Epidermal melanocyte (primary cell): ENCODE measurements around the gene DGKI.

ENCODE experiments used
- DNase-seq: peaks from one replicate; pipeline ENCODE4 v3.0.0; 2011; ENCODE audit warnings: low spot score; ENCODE audit not compliant: insufficient read length

The DGKI gene

DNA sequence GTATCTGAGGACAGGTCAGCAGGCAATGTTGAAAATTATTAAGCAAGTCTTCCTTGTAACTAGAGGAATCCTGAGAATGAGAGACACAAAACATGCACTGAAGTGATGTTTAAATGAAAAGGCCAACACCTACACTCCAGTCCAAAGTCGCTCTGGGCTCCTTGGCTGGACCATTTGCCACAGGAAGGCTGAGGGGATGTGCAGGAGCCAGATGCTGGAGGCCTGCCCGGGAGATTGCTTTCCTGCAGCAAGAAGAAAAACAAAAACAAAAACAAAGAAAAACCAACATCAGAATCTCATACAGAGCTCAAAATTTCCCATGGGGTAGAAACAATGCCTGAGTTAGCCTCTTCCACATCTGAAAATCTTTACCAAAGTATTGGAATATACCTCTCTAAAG, 157.0 kb downstream of the DGKI start:
- DNase-seq = no peak

DNA sequence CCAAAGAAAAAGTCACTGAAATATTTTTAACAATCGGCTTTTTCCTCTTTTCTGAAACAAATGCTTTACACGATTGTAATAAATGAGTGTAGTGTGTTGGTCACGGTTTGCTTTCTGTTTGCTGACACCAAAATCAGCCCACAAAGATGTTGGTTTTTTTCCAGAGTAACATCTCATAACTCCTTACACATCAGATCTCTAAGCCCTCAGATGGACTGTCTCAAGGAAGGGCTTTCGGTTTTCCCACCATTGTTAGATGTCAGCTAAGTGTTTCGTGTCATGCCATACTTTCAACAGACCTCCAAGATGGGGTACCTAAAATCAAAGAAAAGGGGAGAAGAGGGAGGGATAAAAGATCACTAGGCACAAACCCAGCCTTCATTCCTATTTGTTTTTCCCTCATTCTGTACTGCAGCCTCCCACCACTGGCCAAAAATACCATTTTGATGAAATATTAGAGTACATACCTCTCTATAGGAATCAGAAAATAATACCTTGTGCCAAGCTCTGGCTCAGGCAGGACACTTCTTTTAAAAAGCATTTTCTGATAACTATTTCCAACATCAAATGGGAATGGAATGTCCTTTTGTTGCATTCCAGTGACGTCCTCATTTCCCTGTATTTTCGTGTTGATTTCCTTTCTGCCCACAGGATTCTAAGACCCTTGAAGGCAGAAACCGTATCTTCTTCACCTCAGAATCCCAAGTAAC, 159.1 kb downstream of the DGKI start:
- DNase-seq = no peak

DNA sequence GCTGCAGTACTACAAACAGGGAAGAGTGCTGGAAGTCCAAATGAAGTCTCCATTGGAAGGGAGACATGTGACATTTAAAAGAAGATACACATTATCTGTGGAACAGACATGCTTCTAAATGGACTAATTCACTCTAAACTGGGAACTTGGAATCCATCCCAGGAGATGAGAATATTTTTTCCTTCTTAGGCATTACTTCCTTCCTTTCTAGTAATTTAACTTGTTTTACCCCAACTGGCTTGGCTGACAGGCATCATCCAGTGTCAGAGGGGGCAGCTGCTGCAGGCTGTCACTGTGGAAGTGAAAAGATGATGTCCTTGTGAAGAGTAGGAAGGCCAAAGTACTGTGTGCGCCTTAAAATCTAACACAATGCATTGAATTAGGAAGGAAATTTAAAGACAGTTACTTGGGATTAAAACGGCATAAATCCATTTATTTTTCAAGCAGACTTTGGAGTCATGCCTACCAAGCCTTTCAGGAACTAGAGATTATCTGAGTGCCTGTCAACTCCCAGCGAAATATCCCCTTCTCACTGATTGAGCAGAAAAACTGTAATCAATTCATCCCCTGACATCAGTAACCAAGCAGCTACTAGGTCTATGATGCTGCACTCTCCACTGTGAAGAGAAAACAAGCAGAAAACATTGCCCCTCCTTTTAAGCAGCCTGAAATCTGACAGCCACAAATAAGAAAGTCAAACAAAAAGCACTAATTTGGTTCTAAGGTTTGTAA, 161.2 kb downstream of the DGKI start:
- DNase-seq = no peak

DNA sequence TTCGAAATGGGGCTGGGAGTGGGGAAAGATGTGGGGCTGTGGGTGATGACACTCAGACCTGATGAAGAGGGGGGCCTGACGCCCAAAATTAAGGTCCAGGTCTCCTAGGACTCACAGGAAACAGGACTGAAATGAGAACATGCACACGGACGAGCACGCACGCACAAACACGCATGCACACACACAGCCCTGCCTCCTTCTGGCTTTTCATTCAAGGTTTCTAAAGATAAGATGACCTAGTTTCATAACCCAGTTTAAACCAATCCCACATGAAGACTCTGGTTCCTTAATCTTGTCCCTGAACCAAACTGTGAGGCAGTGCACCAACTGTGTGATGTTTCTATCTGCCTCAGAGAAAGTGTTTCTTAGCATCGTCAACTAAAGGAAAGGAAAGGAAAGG, 162.0 kb downstream of the DGKI start:
- DNase-seq = no peak

DNA sequence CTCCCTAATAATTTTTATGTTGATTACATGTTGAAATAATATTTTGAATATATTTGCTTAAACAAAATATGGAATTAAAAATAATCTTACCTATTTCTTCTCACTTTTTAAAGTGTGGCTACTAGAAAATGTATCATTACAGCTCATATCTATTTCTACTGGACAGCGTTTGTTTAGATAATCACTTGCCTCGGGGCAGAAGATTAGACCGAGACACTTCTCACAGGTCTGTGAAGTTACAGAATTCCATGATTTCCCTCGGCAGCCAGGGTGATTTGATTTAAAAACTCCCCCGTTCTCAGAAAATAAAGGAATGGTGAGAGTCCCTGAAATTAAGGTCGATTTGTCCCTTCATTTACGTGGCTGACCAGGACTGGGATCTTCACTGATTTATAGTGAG, 162.5 kb downstream of the DGKI start:
- no peak for DNase-seq

DNA sequence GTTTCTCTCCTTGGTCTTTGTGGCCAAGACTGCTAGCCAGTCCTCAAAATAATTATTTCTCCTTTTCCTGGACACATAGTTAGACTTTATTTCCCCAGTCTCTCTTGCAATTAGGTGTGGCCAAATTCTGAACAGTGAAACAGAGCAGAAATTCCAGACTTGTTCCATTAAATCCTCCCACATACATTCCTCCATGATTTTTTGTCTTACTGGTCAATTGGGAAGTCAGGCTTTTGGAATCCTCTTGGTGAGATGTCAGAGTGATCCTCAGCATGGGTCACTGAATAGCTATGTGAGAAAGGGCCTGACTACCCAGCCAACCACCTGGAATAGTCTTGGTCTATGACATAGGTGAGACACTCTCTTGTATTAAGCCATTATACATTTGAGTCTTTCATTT, 164.2 kb downstream of the DGKI start:
- DNase-seq = no peak

DNA sequence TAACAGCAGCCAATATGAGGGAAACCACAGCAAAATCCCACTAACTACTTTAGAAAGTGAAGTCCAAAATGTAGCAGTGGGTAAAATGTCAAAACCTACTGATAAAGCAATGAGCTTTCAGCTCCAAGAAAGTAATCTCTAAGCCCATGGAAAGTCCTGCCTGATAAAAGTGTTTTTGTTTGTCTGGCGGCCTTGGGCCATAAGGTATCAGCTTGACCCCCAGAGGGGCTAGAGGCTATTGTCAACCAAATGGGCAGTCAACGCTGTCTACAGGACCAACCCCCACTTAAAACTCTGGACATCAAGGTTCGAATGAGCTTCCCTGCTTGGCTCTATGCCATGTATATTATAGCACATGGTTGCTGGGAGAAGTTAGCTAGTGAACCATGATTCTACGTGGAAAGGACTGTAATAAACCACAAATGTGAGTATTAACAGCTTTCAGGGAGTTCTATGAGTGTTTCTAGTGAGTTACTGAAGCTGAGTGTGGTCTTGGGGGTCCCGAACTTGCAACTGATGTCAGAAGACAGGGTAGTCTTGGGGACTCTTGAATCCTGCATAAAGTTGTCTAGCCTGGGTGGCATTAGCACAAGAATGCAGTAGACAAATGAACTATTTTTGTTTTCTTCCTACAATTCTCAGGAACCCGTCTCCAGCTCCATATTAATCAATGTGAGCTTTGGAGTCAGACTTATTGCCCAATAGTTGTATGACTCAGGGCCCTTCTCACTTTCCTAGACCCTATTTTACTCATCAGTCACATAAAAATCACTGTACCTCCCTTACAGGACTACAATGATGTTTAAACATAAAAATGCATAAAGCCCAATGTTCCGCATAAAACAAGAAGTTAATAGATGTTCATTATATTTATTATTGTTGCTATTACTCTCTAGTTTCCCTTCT, 164.9 kb downstream of the DGKI start:
- DNase-seq = peak; percentile 45

DNA sequence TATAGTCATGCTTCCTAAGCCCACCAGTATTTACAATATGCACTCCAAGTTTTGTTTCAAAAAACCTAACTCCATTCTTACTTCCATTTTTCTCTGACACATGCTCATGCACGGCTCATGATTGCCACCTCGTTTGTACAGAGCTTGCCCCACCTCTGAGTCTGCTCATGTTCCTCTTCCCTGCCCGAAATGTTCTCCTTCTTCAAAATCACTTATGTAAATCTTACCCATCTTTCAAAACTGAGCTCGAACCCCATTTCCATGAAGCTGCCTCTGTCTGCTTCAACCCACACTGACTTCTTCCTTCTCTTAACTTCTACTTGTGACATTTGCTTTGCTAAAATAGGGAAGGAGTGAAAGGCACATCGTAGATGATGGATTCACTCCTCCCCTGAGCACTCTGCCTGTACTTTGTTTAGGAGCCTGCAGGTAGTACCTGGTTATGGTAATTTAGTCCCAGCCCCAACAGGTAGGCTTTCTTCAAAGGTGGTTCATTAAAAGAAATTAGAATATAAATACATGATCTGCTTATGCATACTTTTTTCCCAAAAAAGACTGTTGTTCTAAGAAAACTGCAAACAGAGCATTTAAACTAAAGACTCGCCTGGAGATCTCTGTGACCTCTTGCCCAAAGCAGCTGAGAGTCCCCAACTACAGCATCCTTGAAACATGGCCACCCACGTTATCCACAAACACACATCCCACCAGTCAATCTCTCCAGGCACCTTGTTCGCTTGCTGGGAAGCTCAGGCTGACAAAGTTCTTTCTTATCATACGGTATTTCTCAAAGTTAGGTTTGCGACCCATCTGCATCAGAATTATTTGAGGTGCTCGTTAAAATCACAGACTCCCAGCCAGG, 172.0 kb downstream of the DGKI start:
- DNase-seq = no peak

DNA sequence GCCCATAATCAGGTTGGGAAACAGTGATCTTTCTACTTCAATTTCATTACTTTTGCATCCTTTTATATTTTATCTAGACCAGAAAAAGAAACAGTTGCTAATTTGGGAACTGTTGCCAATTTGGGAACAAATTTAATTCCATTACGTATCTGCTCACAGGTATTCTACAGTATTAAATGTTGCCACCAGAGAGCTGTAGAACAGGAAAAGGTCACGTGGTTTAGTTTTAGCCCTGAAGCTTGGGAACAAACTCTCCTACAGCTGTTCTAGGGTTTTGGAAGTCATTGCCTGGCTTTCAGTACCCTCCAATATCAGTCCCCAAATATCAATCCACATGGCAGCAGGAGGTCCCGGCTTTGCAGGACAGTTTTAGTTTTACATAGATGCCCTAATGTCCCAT, 172.7 kb downstream of the DGKI start:
- no peak for DNase-seq

DNA sequence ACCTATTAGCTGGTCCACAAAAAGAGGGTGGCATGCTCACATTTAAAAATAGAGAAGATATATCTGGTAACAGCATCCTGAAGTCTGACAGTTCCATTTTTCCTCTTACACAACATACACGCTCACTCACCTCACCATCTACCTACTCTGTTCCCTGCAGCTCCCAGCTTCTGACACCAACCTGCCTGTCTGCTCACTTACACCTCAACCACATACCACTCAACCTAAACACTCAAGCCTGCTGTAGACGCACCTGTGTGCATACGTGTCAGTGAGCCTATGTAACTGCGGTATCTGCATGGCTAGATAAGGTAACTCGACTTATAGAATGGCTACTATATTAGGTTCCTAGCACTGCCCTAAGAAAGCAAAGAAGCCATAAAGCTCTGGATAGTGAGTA, 174.9 kb downstream of the DGKI start:
- no peak for DNase-seq

DNA sequence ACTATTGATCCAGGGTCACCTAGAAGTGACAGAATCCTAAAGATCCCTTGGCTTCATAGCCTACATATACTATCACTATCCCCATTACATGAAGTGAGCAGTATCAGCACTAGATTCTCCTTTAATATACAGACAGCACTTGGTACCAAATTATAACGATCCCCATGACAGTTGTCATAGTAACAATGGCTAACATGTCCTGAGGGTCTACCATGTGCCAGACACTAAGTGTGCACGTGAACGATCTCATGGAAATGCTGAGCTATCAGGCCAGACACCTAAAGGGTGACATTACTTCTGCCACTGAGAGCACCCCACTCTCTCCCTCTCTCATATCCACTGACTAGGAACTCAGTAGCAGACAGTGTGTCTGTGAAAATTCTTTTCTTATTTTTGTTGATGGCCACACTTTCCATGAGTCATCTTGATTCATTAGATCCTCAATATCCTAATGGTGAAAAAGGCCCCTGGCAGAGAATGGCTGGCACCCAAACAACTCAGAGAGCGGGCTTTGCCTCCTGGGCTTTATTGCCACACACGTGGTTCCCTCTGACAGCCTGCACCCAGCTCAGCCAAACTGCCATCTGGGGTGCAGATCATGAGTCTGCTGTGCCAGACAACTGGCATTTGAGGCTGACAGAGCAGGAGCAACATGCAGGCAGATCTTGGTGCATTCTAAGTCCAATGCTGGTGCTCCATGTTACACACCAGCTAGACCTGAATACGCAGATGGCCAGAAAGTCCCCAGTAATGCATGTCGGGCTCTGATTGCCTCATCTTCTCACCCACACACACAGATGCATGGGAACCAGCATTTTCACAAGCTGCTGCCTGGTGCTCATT, 176.3 kb downstream of the DGKI start:
- peak; percentile 38 for DNase-seq

DNA sequence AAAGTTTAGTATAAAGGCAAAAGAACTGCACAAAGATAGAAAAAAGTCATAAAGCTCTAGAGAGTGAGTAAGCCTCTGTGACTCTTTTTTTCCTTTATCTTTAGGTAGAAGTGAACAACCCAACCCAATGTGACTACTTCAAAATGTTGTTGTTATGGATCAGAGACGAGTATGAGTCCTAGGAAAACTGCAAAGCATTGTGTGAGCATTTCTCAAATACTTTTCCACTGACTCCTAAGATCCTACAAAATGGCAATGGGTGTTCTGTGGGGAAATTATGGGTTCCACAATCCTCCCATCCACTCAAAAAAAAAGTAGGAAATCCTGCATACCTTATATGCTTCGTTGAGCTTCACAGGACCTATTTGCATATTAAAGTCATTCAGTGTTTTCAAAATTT, 177.1 kb downstream of the DGKI start:
- DNase-seq = no peak

DNA sequence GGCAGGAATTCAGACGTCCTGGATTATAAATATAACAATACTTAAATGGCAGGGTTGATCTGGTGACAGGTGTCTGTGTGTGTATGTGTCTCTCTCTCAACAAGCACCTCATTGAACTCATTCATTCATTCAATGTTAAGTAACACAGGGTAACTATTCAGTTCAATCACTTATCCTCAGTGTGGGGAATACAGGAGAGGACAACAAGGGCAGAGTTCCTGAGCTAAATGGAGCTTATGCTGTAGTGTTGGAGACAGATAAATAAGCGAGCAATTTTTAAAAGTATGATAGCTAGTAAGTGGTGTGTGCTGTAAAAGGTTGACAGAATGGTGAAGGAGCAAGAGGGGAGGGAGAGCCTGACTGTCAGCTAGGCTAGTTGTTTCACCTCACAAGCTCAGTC, 178.4 kb downstream of the DGKI start:
- DNase-seq = no peak

DNA sequence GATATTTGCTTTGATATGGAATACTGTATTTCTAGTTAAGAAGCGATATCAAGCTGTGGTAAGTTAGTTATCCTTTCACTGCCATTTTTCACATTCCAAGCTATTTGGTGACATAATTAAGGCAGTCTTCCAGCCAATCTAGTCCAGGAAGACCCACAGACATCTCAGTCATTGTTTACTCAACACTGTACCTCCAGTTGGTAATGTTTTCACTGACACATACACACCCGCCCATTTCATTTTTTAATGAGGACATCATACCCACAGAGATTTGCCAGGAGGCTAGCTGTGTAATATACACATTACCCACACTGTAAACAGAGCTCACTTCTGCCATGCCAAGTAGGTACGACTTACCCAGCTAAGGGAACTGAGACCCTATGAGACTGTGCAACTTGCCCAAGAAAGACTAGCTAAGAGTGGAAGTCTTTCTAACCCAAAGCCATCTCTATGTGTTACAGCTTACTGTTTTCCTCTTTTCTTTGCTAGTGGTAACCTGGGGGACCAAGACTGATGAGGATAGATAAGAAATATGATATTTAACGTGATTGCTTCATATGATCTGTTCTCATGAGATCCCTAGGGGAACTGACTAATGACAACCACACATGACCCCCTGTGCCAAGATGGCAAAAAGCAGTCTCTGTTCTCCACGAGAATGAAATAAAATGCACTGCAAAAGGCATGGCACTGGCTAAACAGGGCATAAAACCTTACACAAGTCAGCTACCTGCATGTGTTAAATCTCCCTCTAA, 179.0 kb downstream of the DGKI start:
- no peak for DNase-seq

DNA sequence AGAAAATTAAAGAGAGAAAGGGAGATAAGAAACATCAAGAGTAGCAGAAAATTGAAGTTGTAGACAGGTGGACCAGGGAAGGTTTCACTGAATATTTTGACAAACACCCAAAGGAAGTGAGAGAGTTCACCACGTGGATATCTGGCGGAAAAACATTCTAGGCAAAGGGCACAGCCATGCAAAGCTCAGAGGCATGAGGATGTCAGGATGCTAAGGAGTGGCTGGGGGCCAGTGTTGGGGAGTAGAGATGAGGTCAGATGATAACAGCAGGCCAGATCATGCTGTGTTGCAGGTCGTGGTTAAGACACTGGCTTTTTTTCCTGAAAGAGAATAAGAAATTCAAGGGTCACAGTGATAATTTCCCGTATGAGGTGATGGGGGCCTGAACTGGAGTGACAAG, 181.9 kb downstream of the DGKI start:
- DNase-seq = no peak

DNA sequence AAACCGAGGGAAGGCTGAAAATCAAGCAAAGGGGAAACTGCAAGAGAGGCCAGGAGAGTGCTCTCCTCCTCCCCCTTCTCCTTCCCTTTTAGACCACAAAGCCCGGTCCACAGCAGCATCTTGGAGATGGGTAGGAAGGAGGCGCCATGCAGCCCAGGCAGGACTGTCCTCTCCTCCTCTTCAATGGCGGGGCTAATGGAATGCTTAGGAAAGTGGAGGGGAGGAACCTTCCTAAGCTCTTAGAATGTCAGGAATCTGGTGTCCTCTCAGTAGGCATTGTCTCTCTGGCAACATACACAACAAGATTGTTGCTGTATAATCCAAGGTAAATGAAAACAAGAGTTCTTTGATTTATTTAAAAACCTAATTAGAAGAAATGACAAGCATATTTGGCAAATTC, 185.1 kb downstream of the DGKI start:
- DNase-seq = no peak

DNA sequence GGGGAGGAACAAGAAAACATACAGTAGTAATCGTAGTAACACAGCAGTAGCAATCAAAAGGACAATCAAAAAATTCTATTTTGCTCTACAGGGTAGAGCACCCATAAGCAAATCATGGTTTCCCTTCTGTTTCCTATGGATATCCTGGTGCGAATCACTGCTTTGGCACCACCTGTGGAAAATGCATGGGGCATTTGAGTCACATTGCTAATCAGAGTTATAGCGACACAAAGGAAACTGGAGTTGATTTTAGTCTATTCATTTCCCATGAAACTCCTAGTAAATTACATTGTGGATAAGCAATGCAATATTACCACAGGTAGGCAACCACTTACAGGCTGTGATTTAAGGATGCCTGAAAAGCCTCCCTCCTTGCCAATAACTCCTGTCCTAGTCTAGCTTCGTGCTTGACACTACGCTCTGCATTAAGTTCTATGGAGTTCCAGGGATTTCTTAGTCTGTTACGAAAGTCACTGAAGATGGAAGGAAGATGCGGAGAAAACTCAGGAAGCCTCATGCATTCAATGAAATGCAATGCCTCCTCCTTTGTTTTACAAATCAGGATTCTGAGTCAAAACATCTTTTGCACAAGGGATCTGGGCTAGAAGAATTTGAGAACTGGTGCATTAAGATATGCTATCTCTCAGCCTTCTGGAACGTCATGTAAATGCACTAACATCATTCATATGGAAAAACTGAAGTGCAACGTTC, 188.4 kb downstream of the DGKI start:
- DNase-seq = no peak

DNA sequence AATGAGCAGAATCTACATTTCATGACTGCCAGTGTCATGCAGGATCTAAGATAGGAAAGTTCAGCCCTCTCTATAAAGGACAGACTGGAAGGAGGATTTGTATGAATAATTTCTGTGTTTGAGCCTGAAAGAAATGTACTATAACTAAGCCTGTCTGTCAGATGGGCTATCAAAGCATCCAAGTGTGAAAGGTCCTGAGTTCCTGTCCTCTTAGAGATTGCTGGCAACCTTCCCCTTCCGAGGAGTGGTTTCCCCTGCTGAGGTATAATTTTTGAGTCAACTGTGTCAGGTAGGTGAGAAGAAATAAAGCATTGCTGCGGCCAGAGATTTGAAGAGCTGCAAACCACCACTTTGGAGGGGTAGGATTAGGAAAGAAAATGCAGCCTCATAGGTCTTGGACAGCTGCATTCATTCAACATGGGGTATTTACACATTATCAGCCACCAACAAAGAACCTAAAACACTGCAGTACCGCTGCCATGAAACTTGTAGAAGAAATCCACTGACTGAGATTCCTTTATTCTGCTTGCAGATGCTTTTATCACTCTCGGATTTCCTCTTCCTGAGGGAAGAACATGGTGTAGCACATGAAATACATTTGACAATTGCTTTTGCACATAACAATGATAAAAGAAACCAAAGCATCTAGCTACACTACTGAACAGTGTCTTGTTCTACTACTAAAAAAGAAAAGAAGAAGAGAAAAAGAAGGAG, 189.1 kb downstream of the DGKI start:
- no peak for DNase-seq
